ENCODE data around the gene GMEB1. TPM values are rescaled to one million over a fixed set of nuclear protein-coding genes. Genes with fewer than 3 reads are reported as not detected.
"Not testable (repeated sequence)": the region's sequence is repeated elsewhere in the genome, so short reads cannot be mapped to it uniquely, and the experiment has no call there.

The GMEB1 gene
- polyA plus RNA-seq, 4 donors: 2.5 to 13.7 (median 6.0) TPM

DNA sequence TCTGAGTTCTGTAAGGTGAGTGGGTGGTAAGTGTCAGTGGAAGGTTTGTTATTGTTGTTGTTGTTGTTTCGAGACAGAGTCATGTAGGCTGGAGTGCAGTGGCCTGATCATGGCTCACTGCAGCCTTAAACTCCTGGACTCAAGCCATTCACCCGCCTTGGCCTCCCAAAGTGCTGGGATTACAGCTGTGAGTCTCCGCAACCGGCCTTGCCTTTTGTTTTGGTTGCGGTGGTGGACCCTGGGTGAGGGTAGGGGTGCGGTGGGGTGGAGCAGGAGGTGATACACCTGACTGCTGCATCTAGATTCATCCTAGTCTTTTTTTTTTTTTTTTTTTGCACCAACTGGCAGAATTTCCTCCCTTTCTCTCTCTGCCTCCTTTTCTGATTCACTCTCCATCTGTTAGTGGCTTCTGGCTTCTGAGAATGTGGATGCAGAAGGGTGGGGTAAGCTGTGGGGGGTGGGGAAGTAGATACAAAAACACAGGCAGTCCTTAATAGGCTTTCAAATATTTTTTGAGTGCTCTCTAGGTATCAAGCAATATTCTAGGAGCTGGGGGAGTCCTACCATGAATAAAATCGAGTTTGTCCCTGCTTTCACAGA is 4.6 kb upstream of the GMEB1 start:
- Histone ChIP-seq H3K9me3 (ENCODE audit: control insufficient read depth in 2 of 2, insufficient read depth in 1 of 2, low read depth in 1 of 2, low read length in 1 of 2) (no peaks in the 10 kb centered on the region), H3K27me3 (ENCODE audit: control insufficient read depth in 3 of 3, insufficient read depth in 3 of 3, low read length in 3 of 3) (no peaks in the 10 kb centered on the region), H3K4me3 (ENCODE audit: low read depth in 1 of 3, low read length in 3 of 3) (no peak overlapping the region), H3K36me3 (ENCODE audit: control insufficient read depth in 3 of 3, insufficient read depth in 2 of 3, low read depth in 1 of 3, low read length in 3 of 3) (no peaks in the 10 kb centered on the region), H3K27ac (ENCODE audit: low read depth in 1 of 3, low read length in 2 of 3) (no peak overlapping the region), H3K4me1 (ENCODE audit: control insufficient read depth in 3 of 3, insufficient read depth in 2 of 3, low read depth in 1 of 3, low read length in 2 of 3) (peaks cover 0 to 8% (median 0%) of the 10 kb centered on the region in 3 donors)
- no peak for FAIRE-seq
- WGBS, 3 donors: 73 to 79% (median 78%) methylated on average over 7 of the region's 7 CpGs
- no peak for DNase-seq

GRCh38 chr1:28666806-28667205 is 1.8 kb upstream of the GMEB1 start:
- Histone ChIP-seq H3K27ac (ENCODE audit: low read depth in 1 of 3, low read length in 2 of 3) (no peak overlapping the region), H3K27me3 (ENCODE audit: control insufficient read depth in 3 of 3, insufficient read depth in 3 of 3, low read length in 3 of 3) (no peaks in the 10 kb centered on the region), H3K4me3 (ENCODE audit: low read depth in 1 of 3, low read length in 3 of 3) (no peak overlapping the region), H3K4me1 (ENCODE audit: control insufficient read depth in 3 of 3, insufficient read depth in 2 of 3, low read depth in 1 of 3, low read length in 2 of 3) (peaks cover 0 to 13% (median 0%) of the 10 kb centered on the region in 3 donors), H3K36me3 (ENCODE audit: control insufficient read depth in 3 of 3, insufficient read depth in 2 of 3, low read depth in 1 of 3, low read length in 3 of 3) (no peaks in the 10 kb centered on the region), H3K9me3 (ENCODE audit: control insufficient read depth in 2 of 2, insufficient read depth in 1 of 2, low read depth in 1 of 2, low read length in 1 of 2) (no peaks in the 10 kb centered on the region)
- 96 to 98% (median 97%) methylated on average over 11 to 12 of the region's 12 CpGs for WGBS, 3 donors
- no peak for FAIRE-seq
- no peak for DNase-seq

- Histone ChIP-seq H3K27me3 (ENCODE audit: control insufficient read depth in 3 of 3, insufficient read depth in 3 of 3, low read length in 3 of 3) (no peaks in the 10 kb centered on the region), H3K4me1 (ENCODE audit: control insufficient read depth in 3 of 3, insufficient read depth in 2 of 3, low read depth in 1 of 3, low read length in 2 of 3) (peaks cover 0 to 13% (median 0%) of the 10 kb centered on the region in 3 donors), H3K36me3 (ENCODE audit: control insufficient read depth in 3 of 3, insufficient read depth in 2 of 3, low read depth in 1 of 3, low read length in 3 of 3) (peaks cover 0 to 2% (median 0%) of the 10 kb centered on the region in 3 donors), H3K9me3 (ENCODE audit: control insufficient read depth in 2 of 2, insufficient read depth in 1 of 2, low read depth in 1 of 2, low read length in 1 of 2) (no peaks in the 10 kb centered on the region), H3K27ac (ENCODE audit: low read depth in 1 of 3, low read length in 2 of 3) (peak overlapping the region; percentile 94 to 99 (median 97)), H3K4me3 (ENCODE audit: low read depth in 1 of 3, low read length in 3 of 3) (peak overlapping the region; percentile 92 to 99 (median 98))
- 0 to 1% (median 0%) methylated on average over 26 to 63 of the region's 63 CpGs for WGBS, 3 donors
- no peak for FAIRE-seq
- DNase-seq: peak; percentile 62 to 82
Observed at GRCh38 chr1:28668956-28669723, 556 bp downstream of the GMEB1 start.

GRCh38 chr1:28671254-28671780 is 2.7 kb downstream of the GMEB1 start:
- Histone ChIP-seq H3K36me3 (ENCODE audit: control insufficient read depth in 3 of 3, insufficient read depth in 2 of 3, low read depth in 1 of 3, low read length in 3 of 3) (peaks cover 0 to 5% (median 0%) of the 10 kb centered on the region in 3 donors), H3K9me3 (ENCODE audit: control insufficient read depth in 2 of 2, insufficient read depth in 1 of 2, low read depth in 1 of 2, low read length in 1 of 2) (no peaks in the 10 kb centered on the region), H3K27me3 (ENCODE audit: control insufficient read depth in 3 of 3, insufficient read depth in 3 of 3, low read length in 3 of 3) (no peaks in the 10 kb centered on the region), H3K4me1 (ENCODE audit: control insufficient read depth in 3 of 3, insufficient read depth in 2 of 3, low read depth in 1 of 3, low read length in 2 of 3) (peaks cover 0 to 13% (median 0%) of the 10 kb centered on the region in 3 donors), H3K27ac (ENCODE audit: low read depth in 1 of 3, low read length in 2 of 3) (no peak overlapping the region), H3K4me3 (ENCODE audit: low read depth in 1 of 3, low read length in 3 of 3) (no peak overlapping the region)
- no peak for FAIRE-seq
- DNase-seq: no peak
- 94 to 96% (median 94%) methylated on average over 20 of the region's 20 CpGs for WGBS, 3 donors

DNA sequence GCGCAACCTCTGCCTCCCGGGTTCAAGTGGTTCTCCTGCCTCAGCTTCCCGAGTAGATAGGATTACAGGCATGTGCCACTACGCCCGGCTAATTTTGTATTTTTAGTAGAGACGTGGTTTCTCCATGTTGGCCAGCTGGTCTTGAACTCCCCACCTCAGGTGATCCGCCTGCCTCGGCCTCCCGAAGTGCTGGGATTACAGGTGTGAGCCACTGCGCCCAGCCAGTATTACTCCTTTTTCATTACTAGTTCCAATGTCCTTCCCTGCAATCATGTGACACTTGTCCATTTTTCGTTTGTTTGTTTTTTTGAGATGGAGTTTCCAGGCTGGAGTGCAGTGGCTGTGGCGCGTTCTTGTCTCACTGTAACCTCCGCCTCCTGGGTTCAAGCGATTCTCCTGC is 4.4 kb downstream of the GMEB1 start:
- not testable (repeated sequence) for DNase-seq; H3K27ac ChIP-seq (ENCODE audit: low read depth in 1 of 3, low read length in 2 of 3); H3K4me1 ChIP-seq (ENCODE audit: control insufficient read depth in 3 of 3, insufficient read depth in 2 of 3, low read depth in 1 of 3, low read length in 2 of 3); H3K4me3 ChIP-seq (ENCODE audit: low read depth in 1 of 3, low read length in 3 of 3); H3K9me3 ChIP-seq (ENCODE audit: control insufficient read depth in 2 of 2, insufficient read depth in 1 of 2, low read depth in 1 of 2, low read length in 1 of 2); FAIRE-seq; H3K36me3 ChIP-seq (ENCODE audit: control insufficient read depth in 3 of 3, insufficient read depth in 2 of 3, low read depth in 1 of 3, low read length in 3 of 3); H3K27me3 ChIP-seq (ENCODE audit: control insufficient read depth in 3 of 3, insufficient read depth in 3 of 3, low read length in 3 of 3)
- 96 to 98% (median 97%) methylated on average over 15 of the region's 15 CpGs for WGBS, 3 donors

- DNase-seq: no peak
- Histone ChIP-seq H3K27me3 (ENCODE audit: control insufficient read depth in 3 of 3, insufficient read depth in 3 of 3, low read length in 3 of 3) (no peaks in the 10 kb centered on the region), H3K36me3 (ENCODE audit: control insufficient read depth in 3 of 3, insufficient read depth in 2 of 3, low read depth in 1 of 3, low read length in 3 of 3) (peaks cover 0 to 10% (median 0%) of the 10 kb centered on the region in 3 donors), H3K4me3 (ENCODE audit: low read depth in 1 of 3, low read length in 3 of 3) (no peak overlapping the region), H3K4me1 (ENCODE audit: control insufficient read depth in 3 of 3, insufficient read depth in 2 of 3, low read depth in 1 of 3, low read length in 2 of 3) (no peaks in the 10 kb centered on the region), H3K9me3 (ENCODE audit: control insufficient read depth in 2 of 2, insufficient read depth in 1 of 2, low read depth in 1 of 2, low read length in 1 of 2) (no peaks in the 10 kb centered on the region), H3K27ac (ENCODE audit: low read depth in 1 of 3, low read length in 2 of 3) (no peak overlapping the region)
- no peak for FAIRE-seq
Observed at GRCh38 chr1:28675924-28676257, 7.3 kb downstream of the GMEB1 start.

- FAIRE-seq: no peak
- no peak for DNase-seq
- Histone ChIP-seq H3K36me3 (ENCODE audit: control insufficient read depth in 3 of 3, insufficient read depth in 2 of 3, low read depth in 1 of 3, low read length in 3 of 3) (peaks cover 4 to 27% (median 9%) of the 10 kb centered on the region in 3 donors), H3K4me1 (ENCODE audit: control insufficient read depth in 3 of 3, insufficient read depth in 2 of 3, low read depth in 1 of 3, low read length in 2 of 3) (no peaks in the 10 kb centered on the region), H3K27ac (ENCODE audit: low read depth in 1 of 3, low read length in 2 of 3) (no peak overlapping the region), H3K4me3 (ENCODE audit: low read depth in 1 of 3, low read length in 3 of 3) (no peak overlapping the region), H3K27me3 (ENCODE audit: control insufficient read depth in 3 of 3, insufficient read depth in 3 of 3, low read length in 3 of 3) (no peaks in the 10 kb centered on the region), H3K9me3 (ENCODE audit: control insufficient read depth in 2 of 2, insufficient read depth in 1 of 2, low read depth in 1 of 2, low read length in 1 of 2) (no peaks in the 10 kb centered on the region)
- 93 to 97% (median 93%) methylated on average over 4 of the region's 4 CpGs for WGBS, 3 donors
Observed at GRCh38 chr1:28680151-28680550, 11.6 kb downstream of the GMEB1 start.

DNA sequence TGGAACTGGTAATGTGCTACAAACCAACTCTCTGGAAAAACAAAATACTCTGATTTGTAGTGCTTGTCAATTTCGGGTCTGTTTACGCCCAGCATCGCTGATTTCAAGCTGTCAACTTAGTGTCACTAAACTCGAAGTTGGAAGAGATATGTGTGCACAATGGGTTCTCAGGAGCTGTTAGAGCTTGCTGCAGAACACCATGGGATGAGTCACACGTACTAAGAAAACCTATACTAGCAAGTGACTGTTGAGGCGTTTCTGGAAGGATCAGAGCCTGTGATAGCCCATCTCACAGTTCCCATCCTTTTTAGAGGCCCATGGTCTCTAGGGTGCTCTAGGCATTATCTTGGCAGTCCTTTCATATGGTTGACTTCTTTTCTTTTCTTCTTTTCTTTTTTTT is 14.3 kb downstream of the GMEB1 start:
- H3K4me1 ChIP-seq (ENCODE audit: control insufficient read depth in 3 of 3, insufficient read depth in 2 of 3, low read depth in 1 of 3, low read length in 2 of 3): no peaks in the 10 kb centered on the region
- H3K4me3 ChIP-seq (ENCODE audit: low read depth in 1 of 3, low read length in 3 of 3): no peak overlapping the region
- DNase-seq (no peak), FAIRE-seq (no peak)
- H3K9me3 ChIP-seq (ENCODE audit: control insufficient read depth in 2 of 2, insufficient read depth in 1 of 2, low read depth in 1 of 2, low read length in 1 of 2): no peaks in the 10 kb centered on the region
- WGBS, 3 donors: 85 to 93% (median 90%) methylated on average over 6 of the region's 6 CpGs
- H3K27me3 ChIP-seq (ENCODE audit: control insufficient read depth in 3 of 3, insufficient read depth in 3 of 3, low read length in 3 of 3): no peaks in the 10 kb centered on the region
- no peak overlapping the region for H3K27ac ChIP-seq (ENCODE audit: low read depth in 1 of 3, low read length in 2 of 3)
- peaks cover 4 to 34% (median 9%) of the 10 kb centered on the region in 3 donors for H3K36me3 ChIP-seq (ENCODE audit: control insufficient read depth in 3 of 3, insufficient read depth in 2 of 3, low read depth in 1 of 3, low read length in 3 of 3)

Data from small intestine (tissue), 7 donors.